IMR-90 (cell line): ENCODE results near the gene OBI1. TPM values are rescaled to one million over a fixed set of nuclear protein-coding genes. Genes with fewer than 3 reads are reported as not detected.

ENCODE experiments used
- ATAC-seq: fragments of 200-7000 bp; cut with Tn5 transposase; 2 replicates; pipeline ENCODE4 v1.9.1; 2020; ENCODE audit warnings: low read depth, mild to moderate bottlenecking, moderate library complexity
- BruUV-seq: library from RNA; stranded (reverse); fragments of 400-500 nt; replicated peaks from 2 replicates; lab custom pipeline; 2021; lab: Mats Ljungman, UMichigan
- CTCF ChIA-PET: fragments of 300-600 bp; formaldehyde crosslinking; extraction: SDS; loops from one replicate; lab custom pipeline; 2021; ENCODE audit warnings: antibody characterized with exemption; lab: Yijun Ruan, JAX
- POLR2A ChIA-PET: fragments of 300-600 bp; sonication (Branson Sonifier 250); formaldehyde crosslinking; loops from one replicate; lab custom pipeline; 2022; ENCODE audit warnings: antibody characterized with exemption; ENCODE audit not compliant: unreplicated experiment; lab: Charles Lee
- DNase-seq: peaks from one replicate; pipeline ENCODE4 v3.0.0; 2013
- H2AFZ ChIP-seq: replicated peaks from 2 replicates; pipeline ENCODE3; 2013; ENCODE audit warnings: low read length, mild to moderate bottlenecking; ENCODE audit not compliant: poor library complexity
- H2AK5ac ChIP-seq: 2 replicates; pipeline ENCODE4 v1.6.1; 2013; ENCODE audit warnings: low read depth, low read length, inconsistent platforms
- H2AK9ac ChIP-seq: replicated peaks from 2 replicates; pipeline ENCODE3; 2013; ENCODE audit warnings: mild to moderate bottlenecking, low read depth, low read length, moderate library complexity; ENCODE audit not compliant: poor library complexity
- H2BK120ac ChIP-seq: 2 replicates; pipeline ENCODE4 v1.6.1; 2013; ENCODE audit warnings: low read depth, low read length, inconsistent platforms
- H2BK15ac ChIP-seq: 3 replicates; pipeline ENCODE4 v1.6.1; 2013; ENCODE audit warnings: low read depth, low read length, inconsistent platforms
- H2BK20ac ChIP-seq: 2 replicates; pipeline ENCODE4 v1.6.1; 2013; ENCODE audit warnings: low read depth, mild to moderate bottlenecking, inconsistent platforms, low read length, moderate library complexity
- H2BK5ac ChIP-seq: 2 replicates; pipeline ENCODE4 v1.6.1; 2013; ENCODE audit warnings: mild to moderate bottlenecking, low read depth, low read length, inconsistent platforms; ENCODE audit not compliant: poor library complexity, severe bottlenecking
- H3K14ac ChIP-seq: replicated peaks from 2 replicates; pipeline ENCODE4 v1.6.1; 2013; ENCODE audit warnings: low read depth, low read length, inconsistent platforms
- H3K18ac ChIP-seq: 2 replicates; pipeline ENCODE4 v1.6.1; 2013; ENCODE audit warnings: low read depth, low read length, control low read depth
- H3K23ac ChIP-seq: 2 replicates; pipeline ENCODE4 v1.6.1; 2013; ENCODE audit warnings: low read depth, low read length, inconsistent platforms
- H3K27ac ChIP-seq: 2 replicates; pipeline ENCODE4 v1.5.1; 2013; ENCODE audit warnings: mild to moderate bottlenecking, control low read depth, low read length; ENCODE audit not compliant: insufficient read depth
- H3K27me3 ChIP-seq: 2 replicates; pipeline ENCODE4 v1.6.1; 2013; ENCODE audit warnings: low read length; ENCODE audit not compliant: control insufficient read depth, insufficient read depth
- H3K36me3 ChIP-seq: 2 replicates; pipeline ENCODE4 v1.6.1; 2013; ENCODE audit warnings: low read length, mixed read lengths; ENCODE audit not compliant: control insufficient read depth, insufficient read depth
- H3K4ac ChIP-seq: 2 replicates; pipeline ENCODE4 v1.6.1; 2013; ENCODE audit warnings: low read depth, low read length, inconsistent platforms
- H3K4me1 ChIP-seq: 2 replicates; pipeline ENCODE4 v1.6.1; 2013; ENCODE audit warnings: low read length, mixed read lengths; ENCODE audit not compliant: control insufficient read depth, insufficient read depth
- H3K4me2 ChIP-seq: 2 replicates; pipeline ENCODE4 v1.6.1; 2013; ENCODE audit warnings: low read depth, mild to moderate bottlenecking, control low read depth, low read length, moderate library complexity
- H3K4me3 ChIP-seq: 2 replicates; pipeline ENCODE4 v1.5.1; 2013; ENCODE audit warnings: low read depth, mild to moderate bottlenecking, control low read depth, low read length, moderate library complexity; ENCODE audit not compliant: insufficient read depth
- H3K56ac ChIP-seq: 2 replicates; pipeline ENCODE4 v1.6.1; 2013; ENCODE audit warnings: low read length, inconsistent platforms; ENCODE audit not compliant: insufficient read depth; ENCODE audit errors: extremely low read depth
- H3K79me1 ChIP-seq, 2 experiments: 2 replicates each; pipeline ENCODE4 v1.6.1; 2013; ENCODE audit warnings: low read length in 2 of 2, inconsistent platforms in 1 of 2, low read depth in 1 of 2
- H3K9ac ChIP-seq: 2 replicates; pipeline ENCODE4 v1.6.1; 2013; ENCODE audit warnings: low read depth, low read length, control low read depth
- H3K9me1 ChIP-seq: 2 replicates; pipeline ENCODE4 v1.6.1; 2013; ENCODE audit warnings: low read length, inconsistent platforms; ENCODE audit not compliant: insufficient read depth
- H3K9me3 ChIP-seq: 2 replicates; pipeline ENCODE4 v1.6.1; 2013; ENCODE audit warnings: low read length; ENCODE audit not compliant: control insufficient read depth, insufficient read depth
- H4K20me1 ChIP-seq: 2 replicates; pipeline ENCODE4 v1.6.1; 2013; ENCODE audit warnings: low read length, inconsistent platforms; ENCODE audit not compliant: insufficient read depth
- H4K5ac ChIP-seq: 2 replicates; pipeline ENCODE4 v1.6.1; 2013; ENCODE audit warnings: mild to moderate bottlenecking, low read depth, low read length, control low read depth
- H4K8ac ChIP-seq, 2 experiments: 2 replicates each; pipeline ENCODE4 v1.6.1; 2013; ENCODE audit warnings: low read depth in 2 of 2, low read length in 2 of 2, control low read depth in 1 of 2, inconsistent platforms in 1 of 2
- H4K91ac ChIP-seq: 2 replicates; pipeline ENCODE4 v1.6.1; 2013; ENCODE audit warnings: low read depth, low read length, inconsistent platforms; ENCODE audit not compliant: insufficient read depth
- BHLHE40 ChIP-seq: fragments of 150-350 bp; IDR thresholded peaks from 2 replicates; pipeline ENCODE4 v1.6.1; 2016; ENCODE audit warnings: mild to moderate bottlenecking, low read depth, low read length
- CHD1 ChIP-seq: IDR thresholded peaks from 2 replicates; pipeline ENCODE4 v1.6.1; 2012; ENCODE audit warnings: low read depth, low read length, improper control_type of control experiment
- CTCF ChIP-seq: conservative IDR thresholded peaks from 2 replicates; pipeline ENCODE4 v1.5.1; 2012; ENCODE audit warnings: mild to moderate bottlenecking, low read depth, low read length, improper control_type of control experiment
- ELK1 ChIP-seq: fragments of 150-350 bp; IDR thresholded peaks from 2 replicates; pipeline ENCODE4 v1.6.1; 2016; ENCODE audit warnings: low read depth, mild to moderate bottlenecking, low read length, moderate library complexity, borderline replicate concordance
- FOS ChIP-seq: fragments of 150-350 bp; IDR thresholded peaks from 2 replicates; pipeline ENCODE4 v1.6.1; 2016; ENCODE audit warnings: low read depth, low read length
- MAFK ChIP-seq: IDR thresholded peaks from 2 replicates; pipeline ENCODE4 v1.6.1; 2012; ENCODE audit warnings: low read depth, low read length, improper control_type of control experiment
- NFE2L2 ChIP-seq: fragments of 150-350 bp; IDR thresholded peaks from 2 replicates; pipeline ENCODE4 v1.6.1; 2016; ENCODE audit warnings: low read depth, mild to moderate bottlenecking, low read length
- POLR2A ChIP-seq: IDR thresholded peaks from 2 replicates; pipeline ENCODE4 v1.6.1; 2012; ENCODE audit warnings: mild to moderate bottlenecking, low read depth, low read length
- RAD21 ChIP-seq: IDR thresholded peaks from 2 replicates; pipeline ENCODE4 v1.6.1; 2012; ENCODE audit warnings: low read length, improper control_type of control experiment
- RCOR1 ChIP-seq: IDR thresholded peaks from 2 replicates; pipeline ENCODE4 v1.6.1; 2012; ENCODE audit warnings: mild to moderate bottlenecking, low read length, improper control_type of control experiment; ENCODE audit not compliant: insufficient replicate concordance
- RFX5 ChIP-seq: IDR thresholded peaks from 2 replicates; pipeline ENCODE4 v1.8.0; 2012; ENCODE audit warnings: low read depth, mild to moderate bottlenecking, low read length, moderate library complexity
- SMC3 ChIP-seq: fragments of 150-350 bp; IDR thresholded peaks from 2 replicates; pipeline ENCODE4 v1.6.1; 2016; ENCODE audit warnings: low read depth, mild to moderate bottlenecking, antibody characterized with exemption, low read length, moderate library complexity
- USF2 ChIP-seq: fragments of 150-350 bp; IDR thresholded peaks from 2 replicates; pipeline ENCODE4 v1.6.1; 2017; ENCODE audit warnings: mild to moderate bottlenecking, antibody characterized with exemption, low read length, low read depth
- WGBS, 2 experiments: methylation state at CpG; one replicate each; pipeline versions ENCODE4 v1.1.5 to v1.1.7; 2013; ENCODE audit warnings: missing lambda C conversion rate in 2 of 2; ENCODE audit not compliant: insufficient read length in 1 of 2; ENCODE audit errors: extremely low coverage in 2 of 2; 5-methylcytosine and 5-hydroxymethylcytosine counted together
- dilution Hi-C: fragments of 300-500 bp; cut with HindIII; formaldehyde crosslinking; loops from one replicate; pipeline ENCODE4 v1.14.3; 2018; ENCODE audit warnings: low sequenced_read_pairs; ENCODE audit not compliant: unreplicated experiment
- in situ Hi-C: fragments of 300-500 bp; cut with MboI; formaldehyde crosslinking; loops from 3 replicates; pipeline ENCODE4 v1.14.3; 2019; ENCODE audit warnings: low sequenced_read_pairs, inconsistent platforms, mixed read lengths
- intact Hi-C: fragments of 100-400 bp; cut with micrococcal nuclease; formaldehyde crosslinking; loops from 2 replicates; pipeline ENCODE4 v1.10.0; 2022
- polyA plus RNA-seq, 3 experiments: library from polyadenylated mRNA; depleted of rRNA; stranded (reverse); fragments of >200 nt; gene quantifications; 2 replicates each; pipeline ENCODE4 v1.2.3, GENCODE V29; 2012; ENCODE audit warnings: low replicate concordance in 1 of 3
- total RNA-seq: library from RNA; depleted of rRNA; stranded (reverse); fragments of >200 nt; gene quantifications from 2 replicates; pipeline ENCODE4 v1.2.3, GENCODE V29; 2012

Gene OBI1
- total and polyA plus RNA-seq, 2 of the 4 experiments (the other 2 are of a cell fraction) = 4.4 to 11.8 TPM

GRCh38 chr13:78599645-78600279, 59.2 kb downstream of the OBI1 start:
- H3K9ac ChIP-seq = no peak overlapping the region
- in situ Hi-C loops = loop anchor here (25.0 kb wide), 1 partner anchor 462 kb away; no protein-coding TSS in a partner anchor
- H2AK5ac ChIP-seq = no peak overlapping the region
- no peak for DNase-seq
- no peak overlapping the region for H3K4ac ChIP-seq
- H4K5ac ChIP-seq = no peak overlapping the region
- no peak overlapping the region for H3K56ac ChIP-seq
- H4K91ac ChIP-seq = no peak overlapping the region
- no peak overlapping the region for H3K4me2 ChIP-seq
- no peaks in the 10 kb centered on the region; the same call in 1 of the 2 replicates for H3K4me1 ChIP-seq
- ChIA-PET CTCF (interaction anchor here (0.5 kb wide), 1 partner anchor 972 kb away, joined by 3 read pairs; no protein-coding TSS in a partner anchor), POLR2A (no interaction called here)
- TF ChIP-seq RFX5 (no peak), SMC3 (no peak), RCOR1 (no peak), BHLHE40 (no peak), RAD21 (no peak), POLR2A (no peak), USF2 (no peak), MAFK (no peak), NFE2L2 (no peak), FOS (no peak), ELK1 (no peak), CHD1 (no peak), CTCF (no peak)
- no peak overlapping the region for H2BK5ac ChIP-seq
- H3K23ac ChIP-seq = no peak overlapping the region
- peaks cover 9% of the 10 kb centered on the region; the same call in 1 of the 2 replicates for H3K9me3 ChIP-seq
- H2BK15ac ChIP-seq = no peak overlapping the region
- no peak overlapping the region for H3K27ac ChIP-seq
- H2BK120ac ChIP-seq = no peak overlapping the region
- H3K18ac ChIP-seq = no peak overlapping the region
- BruUV-seq = no TSS peak
- H4K20me1 ChIP-seq = peaks cover 3% of the 10 kb centered on the region; the same call in 1 of the 2 replicates
- H2AFZ ChIP-seq = no peak overlapping the region
- no peak overlapping the region for H2AK9ac ChIP-seq
- no peak overlapping the region for H4K8ac ChIP-seq
- no peaks in the 10 kb centered on the region for H3K79me1 ChIP-seq
- ATAC-seq = no peak
- no peaks in the 10 kb centered on the region for H3K9me1 ChIP-seq
- dilution Hi-C loops = no loop called here
- peaks cover 87% of the 10 kb centered on the region for H3K27me3 ChIP-seq
- H2BK20ac ChIP-seq = no peak overlapping the region
- H3K4me3 ChIP-seq = no peak overlapping the region
- intact Hi-C loops = no loop called here
- H3K36me3 ChIP-seq = no peaks in the 10 kb centered on the region
- WGBS, 2 experiments = no CpG with 5 or more reads among the region's 6 CpGs
- H3K14ac ChIP-seq = no peak overlapping the region
